K562 (cell line): Measurements from ENCODE around the gene MYADML2. TPM values are rescaled to one million over a fixed set of nuclear protein-coding genes. Genes with fewer than 3 reads are reported as not detected.

Experiments
- CBFA2T3 ChIP-seq: fragments of 450-650 bp; IDR thresholded peaks from 2 replicates; pipeline ENCODE4 v1.6.1; 2017
- EGR1 ChIP-seq: fragments of 450-650 bp; conservative IDR thresholded peaks from 2 replicates; pipeline ENCODE4 v1.6.1; 2017; ENCODE audit warnings: mild to moderate bottlenecking
- JUND ChIP-seq, 2 experiments: IDR thresholded peaks; 2 replicates in 1 of 2; 3 replicates in 1 of 2; pipeline ENCODE4 v1.6.1; 2011; ENCODE audit warnings: borderline replicate concordance in 2 of 2, low read depth in 2 of 2, low read length in 2 of 2, improper control_type of control experiment in 1 of 2, missing biosample characterization in 1 of 2, missing genetic modification characterization in 1 of 2, missing genetic modification reagents in 1 of 2
- L3MBTL2 ChIP-seq: fragments of 450-650 bp; IDR thresholded peaks from 2 replicates; pipeline ENCODE4 v1.6.1; 2016; ENCODE audit warnings: mild to moderate bottlenecking, moderate library complexity
- SAFB ChIP-seq: fragments of 200-400 bp; formaldehyde crosslinking; IDR thresholded peaks from 2 replicates; pipeline ENCODE4 v1.6.1; 2017; ENCODE audit warnings: low read depth, low read length, borderline replicate concordance
- SMARCA5 ChIP-seq: fragments of 450-650 bp; IDR thresholded peaks from 2 replicates; pipeline ENCODE4 v1.6.1; 2016
- TBP ChIP-seq: optimal IDR thresholded peaks from 2 replicates; pipeline ENCODE3; 2011; ENCODE audit warnings: low read depth, low read length, improper control_type of control experiment
- TOE1 ChIP-seq, 2 experiments: fragments of 450-650 bp in 1 of 2; sonication (generic) in 1 of 2; formaldehyde crosslinking in 1 of 2; IDR thresholded peaks; 2 replicates each; pipeline versions ENCODE4 v1.7.1 to v1.8.0; 2016 to 2022; ENCODE audit warnings: borderline replicate concordance in 2 of 2, mild to moderate bottlenecking in 2 of 2, antibody characterized with exemption in 1 of 2, inconsistent platforms in 1 of 2, low read depth in 1 of 2, missing genetic modification reagents in 1 of 2, moderate library complexity in 1 of 2
- USF1 ChIP-seq: sonication (generic); formaldehyde crosslinking; IDR thresholded peaks from 2 replicates; pipeline ENCODE4 v1.9.0; 2022; ENCODE audit warnings: mild to moderate bottlenecking, missing genetic modification reagents
- ZNF184 ChIP-seq: sonication (generic); formaldehyde crosslinking; IDR thresholded peaks from 2 replicates; pipeline ENCODE4 v1.5.0; 2020; ENCODE audit warnings: missing genetic modification reagents
- ZNF830 ChIP-seq: fragments of 250-450 bp; sonication (Bioruptor Pico); IDR thresholded peaks from 2 replicates; pipeline ENCODE4 v1.5.0; 2021; ENCODE audit warnings: mild to moderate bottlenecking
- polyA plus RNA-seq, 8 experiments: library from polyadenylated mRNA; depleted of rRNA in 4 of 8; stranded (reverse) in 5 of 8; unstranded in 3 of 8; fragments of >200 nt; fragmentation: Nextera tagmentation in 2 of 8; fragmentation: Illumina TruSeq in 1 of 8; extraction: Ambion mirVana in 2 of 8; extraction: Trizol in 1 of 8; gene quantifications; 2 replicates each; pipeline versions ENCODE4 v1.2.1 to v1.2.3, GENCODE V29; 2011 to 2014; ENCODE audit warnings: inconsistent platforms in 1 of 8, missing spikeins in 1 of 8
- total RNA-seq, 7 experiments: library from RNA; depleted of rRNA in 6 of 7; stranded (reverse); fragments of >200 nt in 6 of 7; fragmentation: Illumina TruSeq in 2 of 7; extraction: Trizol in 2 of 7; gene quantifications; 2 replicates each; pipeline versions ENCODE4 v1.2.1 to v1.2.3, GENCODE V29; 2011 to 2021; ENCODE audit warnings: low replicate concordance in 1 of 7
- TF ChIP-seq, protein P1 (sequence below), 2 experiments: IDR thresholded peaks; 2 replicates each; pipeline ENCODE4 v1.6.1; 2011; ENCODE audit warnings: borderline replicate concordance in 1 of 2, control low read depth in 1 of 2, low read depth in 1 of 2, low read length in 1 of 2, mild to moderate bottlenecking in 1 of 2, mixed read lengths in 1 of 2, moderate library complexity in 1 of 2; ENCODE audit not compliant: insufficient read depth in 1 of 2, insufficient read length in 1 of 2, poor library complexity in 1 of 2, severe bottlenecking in 1 of 2; ENCODE audit errors: extremely low read depth in 1 of 2
- TF ChIP-seq, protein P2 (sequence below): fragments of 450-650 bp; IDR thresholded peaks from 2 replicates; pipeline ENCODE4 v1.6.1; 2018; ENCODE audit not compliant: partially characterized antibody
- TF ChIP-seq, protein P3 (sequence below): fragments of 450-650 bp; IDR thresholded peaks from 2 replicates; pipeline ENCODE4 v1.6.1; 2017; ENCODE audit warnings: mild to moderate bottlenecking, moderate library complexity

Gene MYADML2
- total and polyA plus RNA-seq, 9 of the 15 experiments (the other 6 are each of a cell fraction or from before 2014, with no cell fraction given): not detected

- no peak for TF ChIP-seq CBFA2T3
- peak; percentile 88 for TF ChIP-seq TOE1 (IDR thresholded peaks at IDR 0.05; ENCODE audit: borderline replicate concordance)
- TF ChIP-seq TOE1 (CRISPR knock-in tag; IDR thresholded peaks at IDR 0.05; ENCODE audit: borderline replicate concordance, low read depth): no peak
- TF ChIP-seq ZNF830 (CRISPR knock-in tag): no peak
- TF ChIP-seq EGR1: peak; percentile 84
- TF ChIP-seq, protein P1, sequence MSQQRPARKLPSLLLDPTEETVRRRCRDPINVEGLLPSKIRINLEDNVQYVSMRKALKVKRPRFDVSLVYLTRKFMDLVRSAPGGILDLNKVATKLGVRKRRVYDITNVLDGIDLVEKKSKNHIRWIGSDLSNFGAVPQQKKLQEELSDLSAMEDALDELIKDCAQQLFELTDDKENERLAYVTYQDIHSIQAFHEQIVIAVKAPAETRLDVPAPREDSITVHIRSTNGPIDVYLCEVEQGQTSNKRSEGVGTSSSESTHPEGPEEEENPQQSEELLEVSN (IDR thresholded peaks at IDR 0.05; ENCODE audit: borderline replicate concordance in 1 of 2, extremely low read depth in 1 of 2, insufficient read depth in 1 of 2, insufficient read length in 1 of 2, low read depth in 1 of 2, low read length in 1 of 2, poor library complexity in 1 of 2, severe bottlenecking in 1 of 2): peak in 1 of 2 experiments; percentile 49
- TF ChIP-seq, protein P2, sequence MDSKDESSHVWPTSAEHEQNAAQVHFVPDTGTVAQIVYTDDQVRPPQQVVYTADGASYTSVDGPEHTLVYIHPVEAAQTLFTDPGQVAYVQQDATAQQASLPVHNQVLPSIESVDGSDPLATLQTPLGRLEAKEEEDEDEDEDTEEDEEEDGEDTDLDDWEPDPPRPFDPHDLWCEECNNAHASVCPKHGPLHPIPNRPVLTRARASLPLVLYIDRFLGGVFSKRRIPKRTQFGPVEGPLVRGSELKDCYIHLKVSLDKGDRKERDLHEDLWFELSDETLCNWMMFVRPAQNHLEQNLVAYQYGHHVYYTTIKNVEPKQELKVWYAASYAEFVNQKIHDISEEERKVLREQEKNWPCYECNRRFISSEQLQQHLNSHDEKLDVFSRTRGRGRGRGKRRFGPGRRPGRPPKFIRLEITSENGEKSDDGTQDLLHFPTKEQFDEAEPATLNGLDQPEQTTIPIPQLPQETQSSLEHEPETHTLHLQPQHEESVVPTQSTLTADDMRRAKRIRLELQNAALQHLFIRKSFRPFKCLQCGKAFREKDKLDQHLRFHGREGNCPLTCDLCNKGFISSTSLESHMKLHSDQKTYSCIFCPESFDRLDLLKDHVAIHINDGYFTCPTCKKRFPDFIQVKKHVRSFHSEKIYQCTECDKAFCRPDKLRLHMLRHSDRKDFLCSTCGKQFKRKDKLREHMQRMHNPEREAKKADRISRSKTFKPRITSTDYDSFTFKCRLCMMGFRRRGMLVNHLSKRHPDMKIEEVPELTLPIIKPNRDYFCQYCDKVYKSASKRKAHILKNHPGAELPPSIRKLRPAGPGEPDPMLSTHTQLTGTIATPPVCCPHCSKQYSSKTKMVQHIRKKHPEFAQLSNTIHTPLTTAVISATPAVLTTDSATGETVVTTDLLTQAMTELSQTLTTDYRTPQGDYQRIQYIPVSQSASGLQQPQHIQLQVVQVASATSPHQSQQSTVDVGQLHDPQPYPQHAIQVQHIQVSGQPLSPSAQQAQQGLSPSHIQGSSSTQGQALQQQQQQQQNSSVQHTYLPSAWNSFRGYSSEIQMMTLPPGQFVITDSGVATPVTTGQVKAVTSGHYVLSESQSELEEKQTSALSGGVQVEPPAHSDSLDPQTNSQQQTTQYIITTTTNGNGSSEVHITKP: peak; percentile 34
- TF ChIP-seq, protein P3, sequence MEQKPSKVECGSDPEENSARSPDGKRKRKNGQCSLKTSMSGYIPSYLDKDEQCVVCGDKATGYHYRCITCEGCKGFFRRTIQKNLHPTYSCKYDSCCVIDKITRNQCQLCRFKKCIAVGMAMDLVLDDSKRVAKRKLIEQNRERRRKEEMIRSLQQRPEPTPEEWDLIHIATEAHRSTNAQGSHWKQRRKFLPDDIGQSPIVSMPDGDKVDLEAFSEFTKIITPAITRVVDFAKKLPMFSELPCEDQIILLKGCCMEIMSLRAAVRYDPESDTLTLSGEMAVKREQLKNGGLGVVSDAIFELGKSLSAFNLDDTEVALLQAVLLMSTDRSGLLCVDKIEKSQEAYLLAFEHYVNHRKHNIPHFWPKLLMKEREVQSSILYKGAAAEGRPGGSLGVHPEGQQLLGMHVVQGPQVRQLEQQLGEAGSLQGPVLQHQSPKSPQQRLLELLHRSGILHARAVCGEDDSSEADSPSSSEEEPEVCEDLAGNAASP: no peak
- TF ChIP-seq SAFB: no peak
- peak; percentile 45 for TF ChIP-seq JUND (IDR thresholded peaks at IDR 0.05; ENCODE audit: borderline replicate concordance, low read depth, low read length)
- no peak for TF ChIP-seq JUND (tag; IDR thresholded peaks at IDR 0.05; ENCODE audit: borderline replicate concordance, low read depth, low read length)
- peak; percentile 39 for TF ChIP-seq TBP
- peak; percentile 23; the same call in 1 of the 2 replicates for TF ChIP-seq L3MBTL2
- TF ChIP-seq SMARCA5: no peak
- peak; percentile 61 for TF ChIP-seq USF1 (CRISPR knock-in tag)
- TF ChIP-seq ZNF184: no peak
These were observed 30.6 kb downstream of the MYADML2 start (continued) for GRCh38 chr17:81916234-81917001.
